ENCODE data around the gene TOR2A.
A peak's percentile ranks its signal among the peaks of the same experiment; 100 is the strongest.

TOR2A gene

GRCh38 chr9:127723444-127723843, 11.7 kb downstream of the TOR2A start:
- no peaks in the 10 kb centered on the region for H3K9me3 ChIP-seq (ENCODE audit: control insufficient read depth, low read depth, low read length)
- H3K4me1 ChIP-seq (ENCODE audit: control insufficient read depth, low read depth, low read length), result peaks cover 3% of the 10 kb centered on the region
- H3K27me3 ChIP-seq (ENCODE audit: control insufficient read depth, insufficient read depth, low read length), result no peaks in the 10 kb centered on the region
- H3K4me3 ChIP-seq (ENCODE audit: low read length), result no peak overlapping the region
- H3K27ac ChIP-seq (ENCODE audit: low read length), result no peak overlapping the region
- H3K9ac ChIP-seq (ENCODE audit: low read length), result no peak overlapping the region
- H3K36me3 ChIP-seq (ENCODE audit: control insufficient read depth, low read depth, low read length), result no peaks in the 10 kb centered on the region

GRCh38 chr9:127723013-127723412, 12.1 kb downstream of the TOR2A start:
- H3K9ac ChIP-seq (ENCODE audit: low read length), result no peak overlapping the region
- no peak overlapping the region for H3K27ac ChIP-seq (ENCODE audit: low read length)
- no peaks in the 10 kb centered on the region for H3K9me3 ChIP-seq (ENCODE audit: control insufficient read depth, low read depth, low read length)

GRCh38 chr9:127722055-127722745, 12.9 kb downstream of the TOR2A start:
- no peak overlapping the region for H3K27ac ChIP-seq (ENCODE audit: low read length)

More at GRCh38 chr9:127723013-127723412, 12.1 kb downstream of the TOR2A start:
- peaks cover 3% of the 10 kb centered on the region for H3K4me1 ChIP-seq (ENCODE audit: control insufficient read depth, low read depth, low read length)
- no peak overlapping the region for H3K4me3 ChIP-seq (ENCODE audit: low read length)
- H3K27me3 ChIP-seq (ENCODE audit: control insufficient read depth, insufficient read depth, low read length), result no peaks in the 10 kb centered on the region
- H3K36me3 ChIP-seq (ENCODE audit: control insufficient read depth, low read depth, low read length), result no peaks in the 10 kb centered on the region

GRCh38 chr9:127721391-127721821, 13.7 kb downstream of the TOR2A start:
- Histone ChIP-seq H3K36me3 (ENCODE audit: control insufficient read depth, low read depth, low read length) (no peaks in the 10 kb centered on the region), H3K9ac (ENCODE audit: low read length) (no peak overlapping the region), H3K4me3 (ENCODE audit: low read length) (no peak overlapping the region), H3K27me3 (ENCODE audit: control insufficient read depth, insufficient read depth, low read length) (no peaks in the 10 kb centered on the region), H3K9me3 (ENCODE audit: control insufficient read depth, low read depth, low read length) (no peaks in the 10 kb centered on the region), H3K4me1 (ENCODE audit: control insufficient read depth, low read depth, low read length) (peaks cover 3% of the 10 kb centered on the region), H3K27ac (ENCODE audit: low read length) (no peak overlapping the region)

More at GRCh38 chr9:127722055-127722745, 12.9 kb downstream of the TOR2A start:
- Histone ChIP-seq H3K9me3 (ENCODE audit: control insufficient read depth, low read depth, low read length) (no peaks in the 10 kb centered on the region), H3K4me1 (ENCODE audit: control insufficient read depth, low read depth, low read length) (peaks cover 3% of the 10 kb centered on the region), H3K9ac (ENCODE audit: low read length) (no peak overlapping the region), H3K27me3 (ENCODE audit: control insufficient read depth, insufficient read depth, low read length) (no peaks in the 10 kb centered on the region), H3K36me3 (ENCODE audit: control insufficient read depth, low read depth, low read length) (no peaks in the 10 kb centered on the region), H3K4me3 (ENCODE audit: low read length) (no peak overlapping the region)

GRCh38 chr9:127720865-127721227, 14.2 kb downstream of the TOR2A start:
- peaks cover 8% of the 10 kb centered on the region for H3K4me1 ChIP-seq (ENCODE audit: control insufficient read depth, low read depth, low read length)

GRCh38 chr9:127720031-127720864, 14.8 kb downstream of the TOR2A start:
- Histone ChIP-seq H3K27me3 (ENCODE audit: control insufficient read depth, insufficient read depth, low read length) (no peaks in the 10 kb centered on the region), H3K4me1 (ENCODE audit: control insufficient read depth, low read depth, low read length) (peaks cover 8% of the 10 kb centered on the region)

More at GRCh38 chr9:127720865-127721227, 14.2 kb downstream of the TOR2A start:
- Histone ChIP-seq H3K9ac (ENCODE audit: low read length) (no peak overlapping the region), H3K36me3 (ENCODE audit: control insufficient read depth, low read depth, low read length) (no peaks in the 10 kb centered on the region), H3K27ac (ENCODE audit: low read length) (no peak overlapping the region), H3K4me3 (ENCODE audit: low read length) (no peak overlapping the region), H3K9me3 (ENCODE audit: control insufficient read depth, low read depth, low read length) (no peaks in the 10 kb centered on the region), H3K27me3 (ENCODE audit: control insufficient read depth, insufficient read depth, low read length) (no peaks in the 10 kb centered on the region)

GRCh38 chr9:127717766-127718165, 17.3 kb downstream of the TOR2A start:
- H3K9ac ChIP-seq (ENCODE audit: low read length), result no peak overlapping the region
- no peak overlapping the region for H3K27ac ChIP-seq (ENCODE audit: low read length)
- H3K27me3 ChIP-seq (ENCODE audit: control insufficient read depth, insufficient read depth, low read length), result peaks cover 5% of the 10 kb centered on the region
- no peaks in the 10 kb centered on the region for H3K36me3 ChIP-seq (ENCODE audit: control insufficient read depth, low read depth, low read length)
- H3K9me3 ChIP-seq (ENCODE audit: control insufficient read depth, low read depth, low read length), result no peaks in the 10 kb centered on the region
- peaks cover 8% of the 10 kb centered on the region for H3K4me1 ChIP-seq (ENCODE audit: control insufficient read depth, low read depth, low read length)
- no peak overlapping the region for H3K4me3 ChIP-seq (ENCODE audit: low read length)

More at GRCh38 chr9:127720031-127720864, 14.8 kb downstream of the TOR2A start:
- no peak overlapping the region for H3K4me3 ChIP-seq (ENCODE audit: low read length)
- H3K27ac ChIP-seq (ENCODE audit: low read length), result no peak overlapping the region
- no peak overlapping the region for H3K9ac ChIP-seq (ENCODE audit: low read length)
- no peaks in the 10 kb centered on the region for H3K9me3 ChIP-seq (ENCODE audit: control insufficient read depth, low read depth, low read length)
- H3K36me3 ChIP-seq (ENCODE audit: control insufficient read depth, low read depth, low read length), result no peaks in the 10 kb centered on the region

GRCh38 chr9:127716412-127716811, 18.7 kb downstream of the TOR2A start:
- peaks cover 8% of the 10 kb centered on the region for H3K4me1 ChIP-seq (ENCODE audit: control insufficient read depth, low read depth, low read length)
- peak overlapping the region; percentile 82 for H3K4me3 ChIP-seq (ENCODE audit: low read length)
- H3K27ac ChIP-seq (ENCODE audit: low read length), result no peak overlapping the region
- H3K36me3 ChIP-seq (ENCODE audit: control insufficient read depth, low read depth, low read length), result no peaks in the 10 kb centered on the region
- peak overlapping the region; percentile 42 for H3K9ac ChIP-seq (ENCODE audit: low read length)
- H3K9me3 ChIP-seq (ENCODE audit: control insufficient read depth, low read depth, low read length), result no peaks in the 10 kb centered on the region
- H3K27me3 ChIP-seq (ENCODE audit: control insufficient read depth, insufficient read depth, low read length), result peaks cover 5% of the 10 kb centered on the region

GRCh38 chr9:127715470-127716337, 19.4 kb downstream of the TOR2A start, which contains the start of the genes PTRH1 and TTC16:
PTRH1 (minus strand) TSS chr9:127715663; CDS start chr9:127715639, 24 bp downstream.
TTC16 (plus strand) TSS chr9:127716079; CDS start chr9:127716146, 67 bp downstream.
- Histone ChIP-seq H3K9ac (ENCODE audit: low read length) (peak within 1 kb of the TSS; percentile 42), H3K27ac (ENCODE audit: low read length) (no peak within 1 kb of the TSS), H3K36me3 (ENCODE audit: control insufficient read depth, low read depth, low read length) (no peaks in the 10 kb centered on the region), H3K9me3 (ENCODE audit: control insufficient read depth, low read depth, low read length) (no peaks in the 10 kb centered on the region), H3K4me1 (ENCODE audit: control insufficient read depth, low read depth, low read length) (peaks cover 5% of the 10 kb centered on the region), H3K27me3 (ENCODE audit: control insufficient read depth, insufficient read depth, low read length) (peaks cover 5% of the 10 kb centered on the region), H3K4me3 (ENCODE audit: low read length) (peak within 1 kb of the TSS; percentile 82)

GRCh38 chr9:127714951-127715469, 20.1 kb downstream of the TOR2A start:
- H3K4me1 ChIP-seq (ENCODE audit: control insufficient read depth, low read depth, low read length), result peaks cover 5% of the 10 kb centered on the region
- peaks cover 5% of the 10 kb centered on the region for H3K27me3 ChIP-seq (ENCODE audit: control insufficient read depth, insufficient read depth, low read length)
- H3K4me3 ChIP-seq (ENCODE audit: low read length), result peak overlapping the region; percentile 82
- H3K9me3 ChIP-seq (ENCODE audit: control insufficient read depth, low read depth, low read length), result no peaks in the 10 kb centered on the region
- no peaks in the 10 kb centered on the region for H3K36me3 ChIP-seq (ENCODE audit: control insufficient read depth, low read depth, low read length)
- no peak overlapping the region for H3K27ac ChIP-seq (ENCODE audit: low read length)
- peak overlapping the region; percentile 42 for H3K9ac ChIP-seq (ENCODE audit: low read length)

Measured in iPS-18a (cell line).